ENCODE measurements around the gene ABLIM3.

DNA sequence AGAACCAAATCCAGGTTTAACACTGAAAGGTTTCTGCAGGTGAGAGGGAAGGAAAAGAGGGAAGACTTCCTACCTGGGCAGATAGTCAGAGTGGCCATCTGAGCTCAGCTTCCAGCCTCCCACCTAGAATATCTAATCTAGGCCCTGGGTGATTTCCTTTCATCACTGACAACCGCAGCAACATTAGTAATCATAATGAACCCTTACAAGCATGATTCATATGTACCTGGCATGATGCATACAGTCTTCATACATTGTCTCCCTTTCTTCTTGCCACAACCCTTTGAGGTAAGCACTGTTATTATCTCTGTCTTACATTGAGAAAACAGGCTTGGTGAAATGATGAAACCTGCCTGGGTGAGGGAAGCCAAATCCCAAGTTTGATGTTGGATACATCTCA is 143.9 kb downstream of the ABLIM3 start:
- TF ChIP-seq, protein P1, sequence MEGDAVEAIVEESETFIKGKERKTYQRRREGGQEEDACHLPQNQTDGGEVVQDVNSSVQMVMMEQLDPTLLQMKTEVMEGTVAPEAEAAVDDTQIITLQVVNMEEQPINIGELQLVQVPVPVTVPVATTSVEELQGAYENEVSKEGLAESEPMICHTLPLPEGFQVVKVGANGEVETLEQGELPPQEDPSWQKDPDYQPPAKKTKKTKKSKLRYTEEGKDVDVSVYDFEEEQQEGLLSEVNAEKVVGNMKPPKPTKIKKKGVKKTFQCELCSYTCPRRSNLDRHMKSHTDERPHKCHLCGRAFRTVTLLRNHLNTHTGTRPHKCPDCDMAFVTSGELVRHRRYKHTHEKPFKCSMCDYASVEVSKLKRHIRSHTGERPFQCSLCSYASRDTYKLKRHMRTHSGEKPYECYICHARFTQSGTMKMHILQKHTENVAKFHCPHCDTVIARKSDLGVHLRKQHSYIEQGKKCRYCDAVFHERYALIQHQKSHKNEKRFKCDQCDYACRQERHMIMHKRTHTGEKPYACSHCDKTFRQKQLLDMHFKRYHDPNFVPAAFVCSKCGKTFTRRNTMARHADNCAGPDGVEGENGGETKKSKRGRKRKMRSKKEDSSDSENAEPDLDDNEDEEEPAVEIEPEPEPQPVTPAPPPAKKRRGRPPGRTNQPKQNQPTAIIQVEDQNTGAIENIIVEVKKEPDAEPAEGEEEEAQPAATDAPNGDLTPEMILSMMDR (IDR thresholded peaks at IDR 0.05) = no peak
- no peak for TF ChIP-seq POLR2A (IDR thresholded peaks at IDR 0.05)

All from thyroid gland (tissue), 4 donors.